Peyer's patch (tissue), 4 donors: ENCODE results near the gene COBL. TPM values are rescaled to one million over a fixed set of nuclear protein-coding genes. Genes with fewer than 3 reads are reported as not detected.

Source experiments
- DNase-seq, 3 donors: peaks; one replicate each; pipeline ENCODE4 v3.0.0-alpha.2; 2017 to 2019
- H3K27ac ChIP-seq, 4 donors: fragments of 200-600 bp; sonication (generic); one replicate each; pipeline ENCODE4 v1.5.1; 2016 to 2019
- H3K27me3 ChIP-seq, 2 donors: fragments of 200-600 bp; sonication (generic); one replicate each; pipeline ENCODE4 v1.5.1; 2019
- H3K36me3 ChIP-seq, 3 donors: fragments of 200-600 bp; sonication (generic); one replicate each; pipeline ENCODE4 v1.5.1; 2016 to 2019
- H3K4me1 ChIP-seq, 4 donors: fragments of 200-600 bp; sonication (generic); one replicate each; pipeline ENCODE4 v1.5.1; 2016 to 2019
- H3K4me3 ChIP-seq, 4 donors: fragments of 200-600 bp; sonication (generic); 1 replicate in 3 of 4; 2 replicates in 1 of 4; pipeline ENCODE4 v1.5.1; 2016 to 2019; ENCODE audit warnings: mild to moderate bottlenecking in 1 of 4
- H3K9me3 ChIP-seq, 4 donors: fragments of 200-600 bp; sonication (generic); one replicate each; pipeline ENCODE4 v1.5.1; 2016 to 2019; ENCODE audit warnings: mild to moderate bottlenecking in 1 of 4
- POLR2A ChIP-seq, 2 donors: fragments of 450-650 bp; IDR thresholded peaks; one replicate each; pipeline ENCODE4 v1.5.1; 2017; ENCODE audit warnings: antibody characterized with exemption in 2 of 2, mild to moderate bottlenecking in 2 of 2, moderate library complexity in 2 of 2
- total RNA-seq, 4 donors: library from RNA; depleted of rRNA; stranded (reverse); fragments of >200 nt; gene quantifications; one replicate each; pipeline ENCODE4 v1.1.0, GENCODE V29; 2016
- TF ChIP-seq, protein P1 (sequence below), 6 experiments: fragments of 450-650 bp in 4 of 6; fragments of 200-600 bp in 2 of 6; sonication (generic) in 1 of 6; IDR thresholded peaks; one replicate each; pipeline ENCODE4 v1.5.1; 2017 to 2019; ENCODE audit warnings: antibody characterized with exemption in 6 of 6, mild to moderate bottlenecking in 3 of 6, moderate library complexity in 1 of 6

The COBL gene
- total RNA-seq, 4 donors from 2014 or later: 25.6 to 129 (median 116) TPM

DNA sequence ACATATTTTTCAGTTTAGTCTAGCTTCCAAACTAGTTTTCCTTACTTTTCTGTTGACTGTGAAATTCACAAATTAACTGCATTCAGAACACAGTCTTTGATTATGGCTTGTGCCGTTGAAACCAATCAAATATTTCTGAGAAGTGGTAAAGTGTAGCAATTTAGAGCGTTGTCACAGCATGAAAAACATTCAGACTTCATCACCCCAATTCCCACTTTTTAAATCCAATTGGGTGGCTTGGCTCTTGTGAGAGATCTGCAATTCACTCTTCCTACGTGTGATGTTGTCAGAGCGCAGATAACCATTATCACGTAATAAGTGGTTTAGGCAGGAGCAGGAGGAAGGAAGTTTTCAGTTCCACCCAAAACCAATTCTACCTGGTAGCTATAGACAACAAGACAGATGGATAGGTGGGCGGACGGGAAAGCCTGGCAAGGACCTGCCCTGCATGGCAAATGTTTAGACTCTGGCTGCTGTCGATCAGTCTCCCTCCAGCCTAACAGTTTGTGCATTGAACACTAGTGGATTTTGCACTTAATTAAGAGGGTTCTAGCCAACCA lies 8.9 kb downstream of the COBL start:
- no peak for DNase-seq
- Histone ChIP-seq H3K4me3 (no peak overlapping the region), H3K27ac (no peak overlapping the region), H3K4me1 (peaks cover 0 to 5% (median 0%) of the 10 kb centered on the region in 4 donors), H3K9me3 (no peaks in the 10 kb centered on the region), H3K27me3 (no peaks in the 10 kb centered on the region), H3K36me3 (peaks cover 0 to 4% (median 0%) of the 10 kb centered on the region in 3 donors)
- TF ChIP-seq, protein P1, sequence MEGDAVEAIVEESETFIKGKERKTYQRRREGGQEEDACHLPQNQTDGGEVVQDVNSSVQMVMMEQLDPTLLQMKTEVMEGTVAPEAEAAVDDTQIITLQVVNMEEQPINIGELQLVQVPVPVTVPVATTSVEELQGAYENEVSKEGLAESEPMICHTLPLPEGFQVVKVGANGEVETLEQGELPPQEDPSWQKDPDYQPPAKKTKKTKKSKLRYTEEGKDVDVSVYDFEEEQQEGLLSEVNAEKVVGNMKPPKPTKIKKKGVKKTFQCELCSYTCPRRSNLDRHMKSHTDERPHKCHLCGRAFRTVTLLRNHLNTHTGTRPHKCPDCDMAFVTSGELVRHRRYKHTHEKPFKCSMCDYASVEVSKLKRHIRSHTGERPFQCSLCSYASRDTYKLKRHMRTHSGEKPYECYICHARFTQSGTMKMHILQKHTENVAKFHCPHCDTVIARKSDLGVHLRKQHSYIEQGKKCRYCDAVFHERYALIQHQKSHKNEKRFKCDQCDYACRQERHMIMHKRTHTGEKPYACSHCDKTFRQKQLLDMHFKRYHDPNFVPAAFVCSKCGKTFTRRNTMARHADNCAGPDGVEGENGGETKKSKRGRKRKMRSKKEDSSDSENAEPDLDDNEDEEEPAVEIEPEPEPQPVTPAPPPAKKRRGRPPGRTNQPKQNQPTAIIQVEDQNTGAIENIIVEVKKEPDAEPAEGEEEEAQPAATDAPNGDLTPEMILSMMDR (IDR thresholded peaks at IDR 0.05): no peak

- Histone ChIP-seq H3K27me3 (no peaks in the 10 kb centered on the region), H3K36me3 (peaks cover 0 to 4% (median 0%) of the 10 kb centered on the region in 3 donors), H3K27ac (no peak overlapping the region), H3K4me1 (peaks cover 0 to 5% (median 0%) of the 10 kb centered on the region in 4 donors), H3K9me3 (no peaks in the 10 kb centered on the region), H3K4me3 (no peak overlapping the region)
- TF ChIP-seq, protein P1 (IDR thresholded peaks at IDR 0.05): no peak
- no peak for TF ChIP-seq POLR2A (IDR thresholded peaks at IDR 0.05)
- DNase-seq: no peak
Observed at GRCh38 chr7:51306761-51307160, 9.8 kb downstream of the COBL start.

DNA sequence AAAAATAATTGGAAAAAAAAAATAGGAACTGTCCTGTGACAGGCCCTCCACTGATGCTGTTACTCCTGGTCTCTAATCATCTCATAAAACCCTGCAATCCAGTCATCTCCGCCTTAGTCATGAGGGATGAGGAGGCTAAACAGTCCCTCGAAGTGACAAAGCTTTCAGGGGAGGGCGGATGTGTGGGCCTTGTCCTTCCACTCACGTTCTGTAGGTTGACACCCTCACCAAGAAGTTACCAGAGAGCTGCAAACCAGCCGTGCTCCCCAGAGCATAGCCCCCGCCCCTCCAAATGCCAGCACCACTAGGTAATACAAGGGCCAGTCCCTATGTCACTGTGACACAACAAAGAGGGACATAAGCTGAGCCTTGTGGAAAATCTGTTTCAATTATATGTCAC lies 11.9 kb downstream of the COBL start:
- DNase-seq: no peak
- H3K27me3 ChIP-seq: no peaks in the 10 kb centered on the region
- TF ChIP-seq POLR2A (IDR thresholded peaks at IDR 0.05): no peak
- TF ChIP-seq, protein P1 (IDR thresholded peaks at IDR 0.05): no peak

GRCh38 chr7:51303142-51303525 lies 13.5 kb downstream of the COBL start:
- no peak for DNase-seq

More for the DNA sequence above, 11.9 kb downstream of the COBL start:
- Histone ChIP-seq H3K36me3 (no peaks in the 10 kb centered on the region), H3K4me3 (no peak overlapping the region), H3K27ac (no peak overlapping the region), H3K4me1 (peaks cover 0 to 1% (median 0%) of the 10 kb centered on the region in 4 donors), H3K9me3 (no peaks in the 10 kb centered on the region)

DNA sequence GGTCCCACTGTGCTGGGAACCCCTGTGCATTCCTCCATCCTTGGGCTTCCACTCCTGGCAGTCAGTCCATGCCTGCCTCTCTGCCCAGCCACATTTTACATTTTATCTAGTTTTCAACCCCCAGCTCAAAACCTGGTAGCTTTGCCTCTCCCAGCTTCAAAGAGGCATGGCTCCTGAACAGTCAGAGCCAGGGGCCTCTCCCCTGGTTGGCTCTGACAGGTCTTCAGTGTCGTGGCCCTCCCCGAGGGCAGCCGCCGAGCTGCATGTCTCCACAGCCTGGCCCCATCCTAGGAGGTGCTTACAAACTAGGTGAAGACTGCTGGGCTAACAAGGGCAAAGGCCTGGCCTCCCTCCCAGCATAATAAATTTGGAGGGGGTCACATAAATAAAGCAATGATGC lies 14.8 kb downstream of the COBL start:
- Histone ChIP-seq H3K9me3 (no peaks in the 10 kb centered on the region), H3K27me3 (no peaks in the 10 kb centered on the region), H3K4me1 (peaks cover 0 to 4% (median 0%) of the 10 kb centered on the region in 4 donors), H3K4me3 (no peak overlapping the region), H3K27ac (no peak overlapping the region), H3K36me3 (no peaks in the 10 kb centered on the region)
- TF ChIP-seq, protein P1 (IDR thresholded peaks at IDR 0.05): no peak
- TF ChIP-seq POLR2A (IDR thresholded peaks at IDR 0.05): no peak
- DNase-seq: no peak

More at GRCh38 chr7:51303142-51303525, 13.5 kb downstream of the COBL start:
- H3K27me3 ChIP-seq: no peaks in the 10 kb centered on the region
- no peaks in the 10 kb centered on the region for H3K9me3 ChIP-seq
- H3K36me3 ChIP-seq: no peaks in the 10 kb centered on the region
- no peaks in the 10 kb centered on the region for H3K4me1 ChIP-seq
- no peak for TF ChIP-seq POLR2A (IDR thresholded peaks at IDR 0.05)
- TF ChIP-seq, protein P1 (IDR thresholded peaks at IDR 0.05): no peak
- H3K27ac ChIP-seq: no peak overlapping the region
- no peak overlapping the region for H3K4me3 ChIP-seq
